HepG2 (cell line): ENCODE results near the gene ASIC3. TPM values are rescaled to one million over a fixed set of nuclear protein-coding genes. Genes with fewer than 3 reads are reported as not detected.

Experiments used
- AGO2 ChIP-seq: fragments of 200-400 bp; formaldehyde crosslinking; optimal IDR thresholded peaks from 2 replicates; pipeline ENCODE3; 2017; ENCODE audit warnings: mild to moderate bottlenecking, low read depth, low read length, moderate library complexity
- BRD4 ChIP-seq: sonication (generic); formaldehyde crosslinking; IDR thresholded peaks from 2 replicates; pipeline ENCODE4 v1.4.0; 2020; ENCODE audit warnings: missing genetic modification reagents
- CCDC6 ChIP-seq: sonication (generic); formaldehyde crosslinking; IDR thresholded peaks from 2 replicates; pipeline ENCODE4 v1.8.1; 2022; ENCODE audit warnings: mild to moderate bottlenecking, missing genetic modification reagents, moderate library complexity
- GATAD1 ChIP-seq: IDR thresholded peaks from 2 replicates; pipeline ENCODE4 v1.6.1; 2016; ENCODE audit warnings: missing genetic modification reagents, missing compliant biosample characterization
- GLI4 ChIP-seq: sonication (generic); formaldehyde crosslinking; IDR thresholded peaks from 2 replicates; pipeline ENCODE4 v1.5.1; 2020; ENCODE audit warnings: missing genetic modification reagents, mild to moderate bottlenecking, moderate library complexity, borderline replicate concordance
- KDM3A ChIP-seq: IDR thresholded peaks from 2 replicates; pipeline ENCODE4 v1.6.1; 2018; ENCODE audit warnings: low read depth, missing compliant biosample characterization
- KLF11 ChIP-seq: IDR thresholded peaks from 2 replicates; pipeline ENCODE4 v1.6.1; 2016; ENCODE audit warnings: missing compliant biosample characterization
- NFIC ChIP-seq: IDR thresholded peaks from 2 replicates; pipeline ENCODE4 v1.6.1; 2012; ENCODE audit warnings: mild to moderate bottlenecking, low read length, inconsistent platforms
- PHF8 ChIP-seq: sonication (generic); formaldehyde crosslinking; IDR thresholded peaks from 2 replicates; pipeline ENCODE4 v1.5.0; 2020; ENCODE audit warnings: missing genetic modification reagents
- POLR2AphosphoS2 ChIP-seq: IDR thresholded peaks from 2 replicates; pipeline ENCODE4 v1.6.1; 2011; ENCODE audit warnings: low read depth, low read length, improper control_type of control experiment
- PPARG ChIP-seq: conservative IDR thresholded peaks from 2 replicates; pipeline ENCODE4 v1.6.1; 2016; ENCODE audit warnings: missing biosample characterization, missing genetic modification reagents
- RARA ChIP-seq: IDR thresholded peaks from 2 replicates; pipeline ENCODE4 v1.6.1; 2016; ENCODE audit warnings: missing genetic modification reagents, missing compliant biosample characterization
- SAP130 ChIP-seq: IDR thresholded peaks from 2 replicates; pipeline ENCODE4 v1.6.1; 2016; ENCODE audit warnings: low read depth
- TARDBP ChIP-seq: sonication (generic); formaldehyde crosslinking; IDR thresholded peaks from 2 replicates; pipeline ENCODE4 v1.8.0; 2022; ENCODE audit warnings: mild to moderate bottlenecking, missing genetic modification reagents
- TCF12 ChIP-seq, 2 experiments: fragments of 450-650 bp in 1 of 2; sonication (generic) in 1 of 2; formaldehyde crosslinking in 1 of 2; IDR thresholded peaks; 2 replicates each; pipeline versions ENCODE4 v1.6.1 to v1.8.0; 2017 to 2022; ENCODE audit warnings: antibody characterized with exemption in 1 of 2, mild to moderate bottlenecking in 1 of 2, missing genetic modification reagents in 1 of 2, moderate library complexity in 1 of 2
- ZBTB42 ChIP-seq: sonication (generic); formaldehyde crosslinking; IDR thresholded peaks from 2 replicates; pipeline ENCODE4 v1.5.0; 2020; ENCODE audit warnings: mild to moderate bottlenecking, missing genetic modification reagents
- ZKSCAN8 ChIP-seq: IDR thresholded peaks from 2 replicates; pipeline ENCODE4 v1.6.1; 2016; ENCODE audit warnings: borderline replicate concordance, missing genetic modification reagents, missing compliant biosample characterization
- ZNF260 ChIP-seq: sonication (generic); formaldehyde crosslinking; IDR thresholded peaks from 2 replicates; pipeline ENCODE4 v1.4.0; 2020; ENCODE audit warnings: missing genetic modification reagents, low read depth, mild to moderate bottlenecking, borderline replicate concordance
- ZNF3 ChIP-seq: IDR thresholded peaks from 2 replicates; pipeline ENCODE4 v1.7.0; 2017; ENCODE audit warnings: inconsistent platforms
- ZNF501 ChIP-seq: sonication (generic); formaldehyde crosslinking; IDR thresholded peaks from 2 replicates; pipeline ENCODE4 v1.5.1; 2020; ENCODE audit warnings: mild to moderate bottlenecking, moderate library complexity, missing genetic modification reagents
- ZNF75D ChIP-seq: sonication (generic); formaldehyde crosslinking; IDR thresholded peaks from 2 replicates; pipeline ENCODE4 v1.8.1; 2023; ENCODE audit warnings: missing genetic modification reagents, mild to moderate bottlenecking, borderline replicate concordance
- ZSCAN31 ChIP-seq: sonication (generic); formaldehyde crosslinking; IDR thresholded peaks from 2 replicates; pipeline ENCODE4 v1.5.0; 2020; ENCODE audit warnings: low read depth, mild to moderate bottlenecking, missing genetic modification reagents
- polyA plus RNA-seq, 8 experiments: library from polyadenylated mRNA; depleted of rRNA in 3 of 8; stranded (reverse) in 7 of 8; unstranded in 1 of 8; fragments of >200 nt; fragmentation: Illumina TruSeq in 4 of 8; extraction: Trizol in 4 of 8; gene quantifications; 2 replicates each; pipeline versions ENCODE4 v1.2.1 to v1.2.3, GENCODE V29; 2011 to 2016; ENCODE audit warnings: low read depth in 4 of 8, missing spikeins in 1 of 8, mixed read lengths in 1 of 8; ENCODE audit not compliant: insufficient read depth in 1 of 8
- total RNA-seq, 5 experiments: library from RNA; depleted of rRNA; stranded (reverse); fragments of >200 nt; fragmentation: Illumina TruSeq; extraction: Trizol; gene quantifications; 2 replicates each; pipeline ENCODE4 v1.2.3, GENCODE V29; 2016; ENCODE audit warnings: low read depth in 1 of 5
- TF ChIP-seq, protein P1 (sequence below): IDR thresholded peaks from 2 replicates; pipeline ENCODE4 v1.6.1; 2016; ENCODE audit warnings: mild to moderate bottlenecking
- TF ChIP-seq, protein P2 (sequence below): fragments of 450-650 bp; IDR thresholded peaks from 2 replicates; pipeline ENCODE4 v1.6.1; 2016
- TF ChIP-seq, protein P3 (sequence below): sonication (generic); formaldehyde crosslinking; IDR thresholded peaks from 2 replicates; pipeline ENCODE4 v1.5.0; 2020; ENCODE audit warnings: mild to moderate bottlenecking, missing genetic modification reagents, borderline replicate concordance

Gene ASIC3
- total and polyA plus RNA-seq, 2 of the 13 experiments (the other 11 are each of a cell fraction or from before 2014, with no cell fraction given), result 0.51 TPM; not detected in 1

DNA sequence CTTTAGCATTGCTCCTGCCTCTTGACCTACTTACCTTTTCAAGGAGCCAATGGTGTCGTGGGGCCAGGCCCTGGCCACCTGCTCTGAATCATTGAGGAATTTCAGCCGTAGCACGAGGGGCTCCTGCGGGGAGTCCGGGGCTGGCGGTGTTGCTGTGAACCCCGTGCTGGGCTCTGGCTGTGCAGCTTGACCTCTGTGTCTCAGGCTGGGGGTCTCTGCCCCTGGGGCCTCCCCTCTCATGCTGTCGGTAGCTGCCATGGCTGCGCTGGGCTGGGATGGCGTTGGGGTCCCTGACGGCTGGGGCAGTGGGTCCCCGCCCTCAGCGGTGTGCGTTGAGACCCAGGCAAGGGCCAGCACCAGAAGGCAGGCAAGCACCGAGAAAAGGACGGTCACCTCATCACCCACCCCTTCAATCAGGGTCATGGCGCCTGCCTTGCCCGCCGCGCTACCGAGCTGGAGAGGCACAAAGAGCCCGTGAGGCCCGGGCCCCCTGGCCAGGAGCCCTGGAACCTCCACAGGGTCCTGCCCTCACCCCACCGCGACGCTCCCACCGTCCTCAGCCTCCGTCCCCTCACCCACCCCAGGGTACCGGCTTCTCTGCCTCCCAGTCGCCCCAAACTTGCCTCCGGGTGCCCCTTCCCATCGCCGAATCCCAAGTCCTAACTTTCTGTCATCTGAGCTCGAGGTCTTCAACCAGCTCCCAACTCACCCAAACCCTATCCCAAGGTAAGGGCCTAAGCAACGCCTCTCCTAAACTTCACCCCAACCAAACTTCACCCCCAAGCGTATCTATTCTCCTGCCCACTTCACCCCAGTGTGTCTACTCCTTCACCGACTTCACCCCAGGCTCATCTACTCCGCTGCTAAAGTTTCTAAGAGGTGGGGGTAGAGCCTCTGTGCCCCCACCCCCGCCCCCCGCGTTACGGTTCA, 34.1 kb downstream of the ASIC3 start (continued):
- TF ChIP-seq, protein P1, sequence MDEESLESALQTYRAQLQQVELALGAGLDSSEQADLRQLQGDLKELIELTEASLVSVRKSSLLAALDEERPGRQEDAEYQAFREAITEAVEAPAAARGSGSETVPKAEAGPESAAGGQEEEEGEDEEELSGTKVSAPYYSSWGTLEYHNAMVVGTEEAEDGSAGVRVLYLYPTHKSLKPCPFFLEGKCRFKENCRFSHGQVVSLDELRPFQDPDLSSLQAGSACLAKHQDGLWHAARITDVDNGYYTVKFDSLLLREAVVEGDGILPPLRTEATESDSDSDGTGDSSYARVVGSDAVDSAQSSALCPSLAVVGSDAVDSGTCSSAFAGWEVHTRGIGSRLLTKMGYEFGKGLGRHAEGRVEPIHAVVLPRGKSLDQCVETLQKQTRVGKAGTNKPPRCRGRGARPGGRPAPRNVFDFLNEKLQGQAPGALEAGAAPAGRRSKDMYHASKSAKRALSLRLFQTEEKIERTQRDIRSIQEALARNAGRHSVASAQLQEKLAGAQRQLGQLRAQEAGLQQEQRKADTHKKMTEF (CRISPR knock-in tag), result no peak
- TF ChIP-seq ZBTB42 (CRISPR knock-in tag), result no peak
- no peak for TF ChIP-seq ZKSCAN8 (CRISPR knock-in tag)
- TF ChIP-seq ZNF260 (CRISPR knock-in tag), result no peak
- no peak for TF ChIP-seq RARA (CRISPR knock-in tag)
- TF ChIP-seq ZNF501, result no peak
- no peak for TF ChIP-seq BRD4
- no peak for TF ChIP-seq CCDC6 (CRISPR knock-in tag)
- TF ChIP-seq PHF8, result peak; percentile 26; the same call in 1 of the 2 replicates
- TF ChIP-seq ZNF75D (CRISPR knock-in tag), result no peak
- TF ChIP-seq KLF11, result no peak
- no peak for TF ChIP-seq ZNF3 (CRISPR knock-in tag)
- no peak for TF ChIP-seq NFIC
- TF ChIP-seq AGO2, result peak; percentile 54
- no peak for TF ChIP-seq POLR2AphosphoS2
- TF ChIP-seq SAP130 (CRISPR knock-in tag), result no peak; the same call in 1 of the 2 replicates
- no peak for TF ChIP-seq GATAD1 (CRISPR knock-in tag)
- 0 out of 2 replicates have a peak, but pooled peaks have one; percentile 23 for TF ChIP-seq GLI4 (CRISPR knock-in tag)
- 0 out of 2 replicates have a peak, but pooled peaks have one; percentile 2 for TF ChIP-seq PPARG
- no peak for TF ChIP-seq KDM3A
- TF ChIP-seq, protein P2, sequence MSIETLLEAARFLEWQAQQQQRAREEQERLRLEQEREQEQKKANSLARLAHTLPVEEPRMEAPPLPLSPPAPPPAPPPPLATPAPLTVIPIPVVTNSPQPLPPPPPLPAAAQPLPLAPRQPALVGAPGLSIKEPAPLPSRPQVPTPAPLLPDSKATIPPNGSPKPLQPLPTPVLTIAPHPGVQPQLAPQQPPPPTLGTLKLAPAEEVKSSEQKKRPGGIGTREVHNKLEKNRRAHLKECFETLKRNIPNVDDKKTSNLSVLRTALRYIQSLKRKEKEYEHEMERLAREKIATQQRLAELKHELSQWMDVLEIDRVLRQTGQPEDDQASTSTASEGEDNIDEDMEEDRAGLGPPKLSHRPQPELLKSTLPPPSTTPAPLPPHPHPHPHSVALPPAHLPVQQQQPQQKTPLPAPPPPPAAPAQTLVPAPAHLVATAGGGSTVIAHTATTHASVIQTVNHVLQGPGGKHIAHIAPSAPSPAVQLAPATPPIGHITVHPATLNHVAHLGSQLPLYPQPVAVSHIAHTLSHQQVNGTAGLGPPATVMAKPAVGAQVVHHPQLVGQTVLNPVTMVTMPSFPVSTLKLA, result no peak
- no peak for TF ChIP-seq TARDBP (CRISPR knock-in tag)
- TF ChIP-seq TCF12 (IDR thresholded peaks at IDR 0.05), result no peak
- 0 out of 2 replicates have a peak, but pooled peaks have one; percentile 28 for TF ChIP-seq TCF12 (CRISPR knock-in tag; IDR thresholded peaks at IDR 0.05)
- 0 out of 2 replicates have a peak, but pooled peaks have one; percentile 23 for TF ChIP-seq ZSCAN31
- TF ChIP-seq, protein P3, sequence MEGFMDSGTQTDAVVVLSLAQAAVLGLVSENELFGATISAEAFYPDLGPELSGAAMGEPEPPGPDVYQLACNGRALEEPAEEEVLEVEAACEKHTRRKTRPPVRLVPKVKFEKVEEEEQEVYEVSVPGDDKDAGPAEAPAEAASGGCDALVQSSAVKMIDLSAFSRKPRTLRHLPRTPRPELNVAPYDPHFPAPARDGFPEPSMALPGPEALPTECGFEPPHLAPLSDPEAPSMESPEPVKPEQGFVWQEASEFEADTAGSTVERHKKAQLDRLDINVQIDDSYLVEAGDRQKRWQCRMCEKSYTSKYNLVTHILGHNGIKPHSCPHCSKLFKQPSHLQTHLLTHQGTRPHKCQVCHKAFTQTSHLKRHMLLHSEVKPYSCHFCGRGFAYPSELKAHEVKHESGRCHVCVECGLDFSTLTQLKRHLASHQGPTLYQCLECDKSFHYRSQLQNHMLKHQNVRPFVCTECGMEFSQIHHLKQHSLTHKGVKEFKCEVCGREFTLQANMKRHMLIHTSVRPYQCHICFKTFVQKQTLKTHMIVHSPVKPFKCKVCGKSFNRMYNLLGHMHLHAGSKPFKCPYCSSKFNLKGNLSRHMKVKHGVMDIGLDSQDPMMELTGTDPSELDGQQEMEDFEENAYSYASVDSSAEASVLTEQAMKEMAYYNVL (CRISPR knock-in tag), result no peak
